Endothelial cell of umbilical vein (primary cell): ENCODE data around the gene PRRC2A. TPM values are rescaled to one million over a fixed set of nuclear protein-coding genes. Genes with fewer than 3 reads are reported as not detected.

ENCODE experiments used
- BruUV-seq: library from RNA; stranded (reverse); fragments of 400-500 nt; replicated peaks from 2 replicates; lab custom pipeline; 2021; lab: Mats Ljungman, UMichigan
- CTCF ChIA-PET: fragments of 300-600, 350-600 bp; sonication (Branson Sonifier 250); formaldehyde crosslinking; loops from one replicate; lab custom pipeline; 2021; ENCODE audit warnings: antibody characterized with exemption, inconsistent platforms; lab: Charles Lee
- POLR2A ChIA-PET: fragments of 300-600, 350-600 bp; sonication (Branson Sonifier 250); formaldehyde crosslinking; loops from one replicate; lab custom pipeline; 2021; ENCODE audit warnings: antibody characterized with exemption, inconsistent platforms; lab: Charles Lee
- DNase-seq: peaks from one replicate; pipeline ENCODE4 v3.0.0-alpha.2; 2011; ENCODE audit warnings: low read depth, low spot score
- FAIRE-seq: peaks from 2 replicates; lab custom pipeline; 2011; peaks lifted over from hg19 to GRCh38; lab: Jason Lieb, UNC
- H2AFZ ChIP-seq: 2 replicates; pipeline ENCODE4 v1.6.0; 2012; ENCODE audit warnings: low read depth, low read length, control low read depth, inconsistent platforms
- H3K27ac ChIP-seq: 2 replicates; pipeline ENCODE4 v1.5.1; 2011; ENCODE audit warnings: low read depth, mild to moderate bottlenecking, control low read depth, low read length, moderate library complexity; ENCODE audit not compliant: insufficient read depth
- H3K27me3 ChIP-seq, 2 experiments: 2 replicates each; pipeline versions ENCODE4 v1.6.0 to v1.6.1; 2011; ENCODE audit warnings: low read length in 2 of 2, mixed read lengths in 1 of 2; ENCODE audit not compliant: control insufficient read depth in 2 of 2, insufficient read depth in 2 of 2
- H3K36me3 ChIP-seq, 2 experiments: 2 replicates in 1 of 2; 3 replicates in 1 of 2; pipeline ENCODE4 v1.5.1; 2011; ENCODE audit warnings: low read length in 2 of 2, mild to moderate bottlenecking in 1 of 2, moderate library complexity in 1 of 2; ENCODE audit not compliant: control insufficient read depth in 2 of 2, insufficient read depth in 2 of 2; ENCODE audit errors: extremely low read depth in 1 of 2
- H3K4me1 ChIP-seq: 3 replicates; pipeline ENCODE4 v1.5.1; 2011; ENCODE audit warnings: mild to moderate bottlenecking, low read length; ENCODE audit not compliant: control insufficient read depth, insufficient read depth; ENCODE audit errors: extremely low read depth
- H3K4me2 ChIP-seq: 2 replicates; pipeline ENCODE4 v1.6.1; 2011; ENCODE audit warnings: low read length, control low read depth, mixed read lengths; ENCODE audit not compliant: insufficient read depth
- H3K4me3 ChIP-seq, 3 experiments: fragments of 200-600 bp in 1 of 3; sonication (generic), shearing (Covaris generic) in 1 of 3; replicated peaks in 1 of 3; 2 replicates each; pipeline ENCODE4 v1.5.1; 2011 to 2016; ENCODE audit warnings: control low read depth in 3 of 3, low read length in 3 of 3, mild to moderate bottlenecking in 2 of 3, inconsistent platforms in 1 of 3, low read depth in 1 of 3, moderate library complexity in 1 of 3; ENCODE audit not compliant: insufficient read depth in 1 of 3
- H3K79me2 ChIP-seq: 2 replicates; pipeline ENCODE4 v1.6.0; 2012; ENCODE audit warnings: low read length, inconsistent platforms; ENCODE audit not compliant: control insufficient read depth, insufficient read depth
- H3K9ac ChIP-seq: replicated peaks from 2 replicates; pipeline ENCODE3; 2011; ENCODE audit warnings: low read length, control low read depth; ENCODE audit not compliant: insufficient read depth; ENCODE audit errors: extremely low read depth
- H3K9me1 ChIP-seq: replicated peaks from 3 replicates; pipeline ENCODE4 v1.6.0; 2011; ENCODE audit warnings: mild to moderate bottlenecking, low read length; ENCODE audit not compliant: control insufficient read depth, insufficient read depth; ENCODE audit errors: extremely low read depth
- H3K9me3 ChIP-seq: replicated peaks from 2 replicates; pipeline ENCODE4 v1.5.1; 2012; ENCODE audit warnings: low read length, inconsistent platforms; ENCODE audit not compliant: control insufficient read depth, insufficient read depth
- H4K20me1 ChIP-seq: replicated peaks from 2 replicates; pipeline ENCODE3; 2011; ENCODE audit warnings: mild to moderate bottlenecking, low read length; ENCODE audit not compliant: control insufficient read depth, insufficient read depth; ENCODE audit errors: extremely low read depth
- EZH2 ChIP-seq: IDR thresholded peaks from 2 replicates; pipeline ENCODE4 v1.6.1; 2012; ENCODE audit warnings: borderline replicate concordance, low read depth, mild to moderate bottlenecking, moderate library complexity, low read length, inconsistent platforms; ENCODE audit not compliant: severe bottlenecking
- FOS ChIP-seq: IDR thresholded peaks from 2 replicates; pipeline ENCODE4 v1.6.1; 2011; ENCODE audit warnings: mild to moderate bottlenecking, low read length, moderate library complexity, borderline replicate concordance; ENCODE audit not compliant: insufficient read depth
- GATA2 ChIP-seq: IDR thresholded peaks from 2 replicates; pipeline ENCODE4 v1.7.0; 2011; ENCODE audit warnings: low read depth, mild to moderate bottlenecking, moderate library complexity, mixed read lengths, low read length; ENCODE audit not compliant: insufficient read length, insufficient read depth
- JUN ChIP-seq: IDR thresholded peaks from 2 replicates; pipeline ENCODE4 v1.6.1; 2011; ENCODE audit warnings: borderline replicate concordance, low read depth; ENCODE audit not compliant: insufficient read length, insufficient read depth
- MAX ChIP-seq: IDR thresholded peaks from 2 replicates; pipeline ENCODE4 v1.6.1; 2011; ENCODE audit not compliant: insufficient read depth, insufficient read length
- MYC ChIP-seq: IDR thresholded peaks from one replicate; pipeline ENCODE4 v1.6.1; 2011; ENCODE audit warnings: mild to moderate bottlenecking, low read depth, low read length
- POLR2A ChIP-seq: IDR thresholded peaks from 2 replicates; pipeline ENCODE4 v1.6.1; 2012; ENCODE audit warnings: low read depth, mild to moderate bottlenecking, control low read depth, low read length
- POLR2AphosphoS5 ChIP-seq: IDR thresholded peaks from 2 replicates; pipeline ENCODE4 v1.6.1; 2012; ENCODE audit warnings: low read depth, mild to moderate bottlenecking, control low read depth, low read length, moderate library complexity; ENCODE audit not compliant: insufficient read depth
- dilution Hi-C: fragments of 300-500 bp; cut with MboI; formaldehyde crosslinking; loops from one replicate; pipeline ENCODE4 v1.15.0; 2019; ENCODE audit warnings: low sequenced_read_pairs; ENCODE audit not compliant: extremely low pct_ligation_motif_present
- intact Hi-C: fragments of 100-400 bp; cut with micrococcal nuclease; formaldehyde crosslinking; loops from one replicate; pipeline ENCODE4 v1.10.0; 2022
- polyA plus RNA-seq, 4 experiments: library from polyadenylated mRNA; depleted of rRNA in 3 of 4; stranded (reverse) in 3 of 4; unstranded in 1 of 4; fragments of >200 nt; gene quantifications; 2 replicates each; pipeline versions ENCODE4 v1.2.1 to v1.2.3, GENCODE V29; 2011 to 2012; ENCODE audit warnings: missing spikeins in 1 of 4
- total RNA-seq: library from RNA; stranded (reverse); gene quantifications from 2 replicates; pipeline ENCODE4 v1.2.3, GENCODE V29; 2021
- TF ChIP-seq, protein P1 (sequence below), 2 donors: IDR thresholded peaks; 1 replicate in 1 of 2; 2 replicates in 1 of 2; pipeline ENCODE4 v1.5.1; 2011; ENCODE audit warnings: low read length in 2 of 2, mild to moderate bottlenecking in 2 of 2, moderate library complexity in 2 of 2, control low read depth in 1 of 2, inconsistent platforms in 1 of 2, low read depth in 1 of 2; ENCODE audit not compliant: insufficient read depth in 1 of 2; ENCODE audit errors: extremely low read depth in 1 of 2

The PRRC2A gene
- total and polyA plus RNA-seq, 2 donors (not counting 3 experiments of a cell fraction or from before 2014, with no cell fraction given): 88.4 to 229 TPM

DNA sequence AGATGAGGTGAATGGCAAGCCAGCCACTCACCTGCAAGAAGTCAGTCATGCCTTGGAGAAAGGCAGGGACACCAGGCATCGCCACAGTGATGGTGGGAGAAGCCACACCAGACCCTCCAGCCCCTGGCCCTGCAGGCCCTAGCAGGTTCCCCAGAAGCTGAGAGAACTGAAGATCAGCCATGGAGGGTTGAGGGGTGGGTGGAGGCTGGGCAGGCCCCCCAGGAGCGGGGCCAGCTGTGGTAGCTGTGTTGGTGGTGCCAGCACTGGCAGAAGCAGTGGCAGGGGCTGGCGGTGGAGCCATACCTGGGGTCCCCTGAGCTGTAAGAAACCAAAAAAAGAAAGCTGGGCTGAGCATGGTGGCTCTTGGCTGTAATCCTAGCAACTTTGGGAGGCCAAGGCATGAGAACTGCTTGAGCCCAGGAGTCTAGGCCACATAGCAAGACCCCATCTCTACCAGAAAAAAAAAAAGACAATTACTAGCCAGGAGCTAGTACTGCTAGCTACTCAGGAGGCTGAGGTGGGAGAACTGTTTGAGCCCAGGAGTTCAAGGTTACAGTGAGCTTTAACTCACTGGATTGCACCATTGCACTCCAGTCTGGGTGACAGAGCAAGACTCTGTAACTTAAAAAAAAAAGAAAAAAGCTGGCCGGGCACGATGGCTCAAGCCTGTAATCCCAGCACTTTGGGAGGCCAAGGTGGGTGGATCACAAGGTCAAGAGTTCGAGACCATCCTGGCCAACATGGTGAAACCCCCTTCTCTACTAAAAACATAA, 22.5 kb downstream of the PRRC2A start:
- Histone ChIP-seq H3K4me2 (no peak overlapping the region), H2AFZ (no peak overlapping the region), H3K27ac (no peak overlapping the region), H4K20me1 (no peaks in the 10 kb centered on the region), H3K79me2 (no peaks in the 10 kb centered on the region), H3K9me1 (no peaks in the 10 kb centered on the region), H3K9ac (no peak overlapping the region), H3K4me3 (no peak overlapping the region), H3K36me3 (peaks cover 30 to 64% of the 10 kb centered on the region in 2 experiments), H3K27me3 (no peaks in the 10 kb centered on the region), H3K9me3 (no peaks in the 10 kb centered on the region), H3K4me1 (no peaks in the 10 kb centered on the region)
- dilution Hi-C loops (no loop called here), intact Hi-C loops (no loop called here)
- TF ChIP-seq POLR2A: no peak
- no peak for TF ChIP-seq MAX
- BruUV-seq: no TSS peak
- ChIA-PET POLR2A (no interaction called here), CTCF (interaction anchor here (0.7 to 1.1 kb wide), 3 partner anchors 9 to 187 kb away, joined by 3 to 4 read pairs (median 3); no protein-coding TSS in a partner anchor)
- FAIRE-seq (no peak), DNase-seq (no peak)

- no peak overlapping the region for H2AFZ ChIP-seq
- H3K27me3 ChIP-seq: no peaks in the 10 kb centered on the region
- no peak overlapping the region for H3K4me2 ChIP-seq
- no peaks in the 10 kb centered on the region for H3K4me1 ChIP-seq
- dilution Hi-C loops: no loop called here
- no peak for TF ChIP-seq FOS
- no peak for TF ChIP-seq GATA2
- no peak for TF ChIP-seq EZH2
- TF ChIP-seq, protein P1, sequence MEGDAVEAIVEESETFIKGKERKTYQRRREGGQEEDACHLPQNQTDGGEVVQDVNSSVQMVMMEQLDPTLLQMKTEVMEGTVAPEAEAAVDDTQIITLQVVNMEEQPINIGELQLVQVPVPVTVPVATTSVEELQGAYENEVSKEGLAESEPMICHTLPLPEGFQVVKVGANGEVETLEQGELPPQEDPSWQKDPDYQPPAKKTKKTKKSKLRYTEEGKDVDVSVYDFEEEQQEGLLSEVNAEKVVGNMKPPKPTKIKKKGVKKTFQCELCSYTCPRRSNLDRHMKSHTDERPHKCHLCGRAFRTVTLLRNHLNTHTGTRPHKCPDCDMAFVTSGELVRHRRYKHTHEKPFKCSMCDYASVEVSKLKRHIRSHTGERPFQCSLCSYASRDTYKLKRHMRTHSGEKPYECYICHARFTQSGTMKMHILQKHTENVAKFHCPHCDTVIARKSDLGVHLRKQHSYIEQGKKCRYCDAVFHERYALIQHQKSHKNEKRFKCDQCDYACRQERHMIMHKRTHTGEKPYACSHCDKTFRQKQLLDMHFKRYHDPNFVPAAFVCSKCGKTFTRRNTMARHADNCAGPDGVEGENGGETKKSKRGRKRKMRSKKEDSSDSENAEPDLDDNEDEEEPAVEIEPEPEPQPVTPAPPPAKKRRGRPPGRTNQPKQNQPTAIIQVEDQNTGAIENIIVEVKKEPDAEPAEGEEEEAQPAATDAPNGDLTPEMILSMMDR (IDR thresholded peaks at IDR 0.05; ENCODE audit: extremely low read depth in 1 of 2, insufficient read depth in 1 of 2, low read depth in 1 of 2, low read length in 2 of 2): no peak
- no peak for TF ChIP-seq POLR2AphosphoS5
- no peak for TF ChIP-seq MYC
- no peak for TF ChIP-seq MAX
- TF ChIP-seq JUN: no peak
- TF ChIP-seq POLR2A: no peak
- H3K27ac ChIP-seq: no peak overlapping the region
- no peaks in the 10 kb centered on the region for H3K9me3 ChIP-seq
- FAIRE-seq (no peak), DNase-seq (no peak)
- no TSS peak for BruUV-seq
- intact Hi-C loops: no loop called here
- CTCF ChIA-PET: interaction anchor here (0.9 to 1.0 kb wide), 2 partner anchors 93 to 126 kb away, joined by 3 to 4 read pairs; no protein-coding TSS in a partner anchor
- H3K79me2 ChIP-seq: no peaks in the 10 kb centered on the region
- H4K20me1 ChIP-seq: no peaks in the 10 kb centered on the region
- H3K9ac ChIP-seq: no peak overlapping the region
- no peak overlapping the region for H3K4me3 ChIP-seq
- POLR2A ChIA-PET: interaction anchor here (0.8 kb wide), 1 partner anchor 9 kb away, joined by 3 read pairs; no protein-coding TSS in a partner anchor
- H3K9me1 ChIP-seq: no peaks in the 10 kb centered on the region
- H3K36me3 ChIP-seq: peaks cover 31 to 70% of the 10 kb centered on the region in 2 experiments
Measured at GRCh38 chr6:31643818-31644454, 23.4 kb downstream of the PRRC2A start.
